ENCODE measurements around the gene CYP26C1. TPM values are rescaled to one million over a fixed set of nuclear protein-coding genes. Genes with fewer than 3 reads are reported as not detected.

CYP26C1 gene
- total RNA-seq, 1 donor from 2014 or later: not detected

GRCh38 chr10:93106631-93107072, 46.1 kb downstream of the CYP26C1 start:
- H3K27ac ChIP-seq (ENCODE audit: low read depth, low read length): no peak overlapping the region
- H3K36me3 ChIP-seq (ENCODE audit: control insufficient read depth in 3 of 3, insufficient read depth in 3 of 3, low read length in 3 of 3): no peaks in the 10 kb centered on the region
- peaks cover 0 to 4% (median 0%) of the 10 kb centered on the region in 3 donors for H3K9me3 ChIP-seq (ENCODE audit: control insufficient read depth in 3 of 3, low read length in 3 of 3)

GRCh38 chr10:93110472-93111146, 50.0 kb downstream of the CYP26C1 start:
- H3K9ac ChIP-seq (ENCODE audit: low read depth in 1 of 3, low read length in 3 of 3): no peak overlapping the region
- H3K27me3 ChIP-seq (ENCODE audit: control insufficient read depth in 3 of 3, insufficient read depth in 3 of 3, low read length in 3 of 3): peaks cover 3 to 11% (median 9%) of the 10 kb centered on the region in 3 donors
- no peak overlapping the region for H3K4me3 ChIP-seq (ENCODE audit: low read length in 3 of 3)
- no peak overlapping the region for H3K27ac ChIP-seq (ENCODE audit: low read depth, low read length)
- H3K4me1 ChIP-seq (ENCODE audit: control insufficient read depth in 3 of 3, insufficient read depth in 3 of 3, low read length in 3 of 3): no peaks in the 10 kb centered on the region
- H3K9me3 ChIP-seq (ENCODE audit: control insufficient read depth in 3 of 3, low read length in 3 of 3): peaks cover 0 to under 1% (median 0%) of the 10 kb centered on the region in 3 donors
- no peaks in the 10 kb centered on the region for H3K36me3 ChIP-seq (ENCODE audit: control insufficient read depth in 3 of 3, insufficient read depth in 3 of 3, low read length in 3 of 3)

More at GRCh38 chr10:93106631-93107072, 46.1 kb downstream of the CYP26C1 start:
- Histone ChIP-seq H3K4me3 (ENCODE audit: low read length in 3 of 3) (no peak overlapping the region), H3K27me3 (ENCODE audit: control insufficient read depth in 3 of 3, insufficient read depth in 3 of 3, low read length in 3 of 3) (no peaks in the 10 kb centered on the region), H3K4me1 (ENCODE audit: control insufficient read depth in 3 of 3, insufficient read depth in 3 of 3, low read length in 3 of 3) (no peaks in the 10 kb centered on the region), H3K9ac (ENCODE audit: low read depth in 1 of 3, low read length in 3 of 3) (no peak overlapping the region)

GRCh38 chr10:93113042-93113441, 52.4 kb downstream of the CYP26C1 start:
- no peaks in the 10 kb centered on the region for H3K4me1 ChIP-seq (ENCODE audit: control insufficient read depth in 3 of 3, insufficient read depth in 3 of 3, low read length in 3 of 3)
- H3K27me3 ChIP-seq (ENCODE audit: control insufficient read depth in 3 of 3, insufficient read depth in 3 of 3, low read length in 3 of 3): peaks cover 3 to 11% (median 9%) of the 10 kb centered on the region in 3 donors
- H3K27ac ChIP-seq (ENCODE audit: low read depth, low read length): no peak overlapping the region
- no peak overlapping the region for H3K9ac ChIP-seq (ENCODE audit: low read depth in 1 of 3, low read length in 3 of 3)
- no peak overlapping the region for H3K4me3 ChIP-seq (ENCODE audit: low read length in 3 of 3)
- H3K36me3 ChIP-seq (ENCODE audit: control insufficient read depth in 3 of 3, insufficient read depth in 3 of 3, low read length in 3 of 3): no peaks in the 10 kb centered on the region
- H3K9me3 ChIP-seq (ENCODE audit: control insufficient read depth in 3 of 3, low read length in 3 of 3): peaks cover 0 to 2% (median 0%) of the 10 kb centered on the region in 3 donors

- Histone ChIP-seq H3K9ac (ENCODE audit: low read depth in 1 of 3, low read length in 3 of 3) (no peak overlapping the region), H3K36me3 (ENCODE audit: control insufficient read depth in 3 of 3, insufficient read depth in 3 of 3, low read length in 3 of 3) (no peaks in the 10 kb centered on the region), H3K4me1 (ENCODE audit: control insufficient read depth in 3 of 3, insufficient read depth in 3 of 3, low read length in 3 of 3) (no peaks in the 10 kb centered on the region), H3K27ac (ENCODE audit: low read depth, low read length) (no peak overlapping the region), H3K27me3 (ENCODE audit: control insufficient read depth in 3 of 3, insufficient read depth in 3 of 3, low read length in 3 of 3) (peaks cover 8 to 13% (median 9%) of the 10 kb centered on the region in 3 donors), H3K4me3 (ENCODE audit: low read length in 3 of 3) (no peak overlapping the region), H3K9me3 (ENCODE audit: control insufficient read depth in 3 of 3, low read length in 3 of 3) (peaks cover 0 to 2% (median 0%) of the 10 kb centered on the region in 3 donors)
Measured at GRCh38 chr10:93115661-93116383, 55.2 kb downstream of the CYP26C1 start.

Other genes starting within 250 kb of the CYP26C1 start
- 54.8 TPM for gene EXOC6, start 212.3 kb upstream of the CYP26C1 start, total RNA-seq
- 0.52 TPM for gene CYP26A1, start 13.1 kb downstream of the CYP26C1 start, total RNA-seq

Measured in skeletal muscle tissue (tissue), 4 donors.